Esophagus muscularis mucosa (tissue), 4 donors: Measurements from ENCODE around the gene ANKHD1.

Experiments
- EP300 ChIP-seq: sonication (generic); formaldehyde crosslinking; IDR thresholded peaks from one replicate; pipeline ENCODE4 v1.6.1; 2017; ENCODE audit warnings: antibody characterized with exemption
- POLR2A ChIP-seq: fragments of 450-650 bp; IDR thresholded peaks from one replicate; pipeline ENCODE4 v1.6.1; 2017; ENCODE audit warnings: antibody characterized with exemption, moderate library complexity, mild to moderate bottlenecking, low read depth
- POLR2AphosphoS5 ChIP-seq, 2 donors: sonication (generic); formaldehyde crosslinking; IDR thresholded peaks; one replicate each; pipeline ENCODE4 v1.6.1; 2017; ENCODE audit warnings: antibody characterized with exemption in 2 of 2
- TF ChIP-seq, protein P1 (sequence below), 3 experiments: fragments of 200-600 bp in 2 of 3; fragments of 450-650 bp in 1 of 3; sonication (generic) in 2 of 3; IDR thresholded peaks; one replicate each; pipeline ENCODE4 v1.5.1; 2017 to 2019; ENCODE audit warnings: antibody characterized with exemption in 3 of 3, mild to moderate bottlenecking in 2 of 3, moderate library complexity in 1 of 3

DNA sequence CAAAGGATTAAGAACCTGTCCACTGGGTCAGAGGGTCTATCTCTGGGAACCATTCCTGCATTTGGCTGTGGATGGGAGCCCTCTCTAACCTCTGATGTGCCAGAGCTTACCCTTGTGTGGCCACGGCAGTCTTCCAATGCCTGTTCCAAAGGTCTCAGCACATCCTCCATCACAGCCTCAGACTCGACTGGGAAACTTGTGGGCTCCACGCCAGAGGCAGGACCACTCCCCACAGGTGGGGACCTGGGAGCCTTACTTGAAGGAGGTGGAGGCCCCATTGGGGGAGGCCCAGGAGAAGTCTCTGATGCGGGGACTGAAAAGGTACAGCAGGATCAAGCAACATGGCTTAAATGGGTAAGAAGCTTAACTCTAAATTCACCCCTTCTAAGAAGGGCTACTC lies 150.2 kb downstream of the ANKHD1 start:
- TF ChIP-seq, protein P1, sequence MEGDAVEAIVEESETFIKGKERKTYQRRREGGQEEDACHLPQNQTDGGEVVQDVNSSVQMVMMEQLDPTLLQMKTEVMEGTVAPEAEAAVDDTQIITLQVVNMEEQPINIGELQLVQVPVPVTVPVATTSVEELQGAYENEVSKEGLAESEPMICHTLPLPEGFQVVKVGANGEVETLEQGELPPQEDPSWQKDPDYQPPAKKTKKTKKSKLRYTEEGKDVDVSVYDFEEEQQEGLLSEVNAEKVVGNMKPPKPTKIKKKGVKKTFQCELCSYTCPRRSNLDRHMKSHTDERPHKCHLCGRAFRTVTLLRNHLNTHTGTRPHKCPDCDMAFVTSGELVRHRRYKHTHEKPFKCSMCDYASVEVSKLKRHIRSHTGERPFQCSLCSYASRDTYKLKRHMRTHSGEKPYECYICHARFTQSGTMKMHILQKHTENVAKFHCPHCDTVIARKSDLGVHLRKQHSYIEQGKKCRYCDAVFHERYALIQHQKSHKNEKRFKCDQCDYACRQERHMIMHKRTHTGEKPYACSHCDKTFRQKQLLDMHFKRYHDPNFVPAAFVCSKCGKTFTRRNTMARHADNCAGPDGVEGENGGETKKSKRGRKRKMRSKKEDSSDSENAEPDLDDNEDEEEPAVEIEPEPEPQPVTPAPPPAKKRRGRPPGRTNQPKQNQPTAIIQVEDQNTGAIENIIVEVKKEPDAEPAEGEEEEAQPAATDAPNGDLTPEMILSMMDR (IDR thresholded peaks at IDR 0.05), result no peak
- no peak for TF ChIP-seq POLR2A
- TF ChIP-seq EP300, result no peak
- TF ChIP-seq POLR2AphosphoS5 (IDR thresholded peaks at IDR 0.05), result no peak
